HG03159 (cell line): ENCODE data around the gene MED26.
"Not testable (repeated sequence)": the region's sequence is repeated elsewhere in the genome, so short reads cannot be mapped to it uniquely, and the experiment has no call there.

Experiments
- ATAC-seq: cut with Tn5 transposase; IDR thresholded peaks from one replicate; pipeline ENCODE4 v1.9.1; 2021; ENCODE audit warnings: mild to moderate bottlenecking, moderate library complexity; ENCODE audit not compliant: unreplicated experiment

Gene MED26

GRCh38 chr19:16576690-16577530, 51.1 kb downstream of the MED26 start:
- ATAC-seq = no peak

- ATAC-seq = no peak
Observed at GRCh38 chr19:16575861-16576689, 51.9 kb downstream of the MED26 start.

- ATAC-seq = no peak
Observed at GRCh38 chr19:16575282-16575681, 52.7 kb downstream of the MED26 start.

GRCh38 chr19:16573925-16574324, 54.1 kb downstream of the MED26 start:
- no peak for ATAC-seq

- ATAC-seq = no peak
Observed at GRCh38 chr19:16573296-16573695, 54.7 kb downstream of the MED26 start.

- ATAC-seq = peak; percentile 70
Observed at GRCh38 chr19:16572332-16573211, 55.4 kb downstream of the MED26 start, which contains the start of gene SLC35E1. Gene SLC35E1 (minus strand): TSS chr19:16572415. CDS start chr19:16572364, 51 bp downstream.

- peak; percentile 34 for ATAC-seq
Observed at GRCh38 chr19:16571822-16572331, 56.1 kb downstream of the MED26 start.

GRCh38 chr19:16571283-16571682, 56.7 kb downstream of the MED26 start:
- no peak for ATAC-seq

- ATAC-seq = no peak
Observed at GRCh38 chr19:16569609-16570320, 58.2 kb downstream of the MED26 start.

GRCh38 chr19:16566702-16567101, 61.3 kb downstream of the MED26 start:
- ATAC-seq = no peak

- no peak for ATAC-seq
Observed at GRCh38 chr19:16566161-16566560, 61.8 kb downstream of the MED26 start.

GRCh38 chr19:16564842-16565241, 63.2 kb downstream of the MED26 start:
- no peak for ATAC-seq

GRCh38 chr19:16562608-16563025, 65.4 kb downstream of the MED26 start:
- ATAC-seq = no peak

- no peak for ATAC-seq
Observed at GRCh38 chr19:16561382-16561781, 66.6 kb downstream of the MED26 start.

GRCh38 chr19:16559780-16560276, 68.2 kb downstream of the MED26 start:
- no peak for ATAC-seq

- no peak for ATAC-seq
Observed at GRCh38 chr19:16554776-16555175, 73.2 kb downstream of the MED26 start.

- not testable (repeated sequence) for ATAC-seq
Observed at GRCh38 chr19:16551902-16552301, 76.1 kb downstream of the MED26 start.

GRCh38 chr19:16548956-16549355, 79.0 kb downstream of the MED26 start:
- no peak for ATAC-seq

GRCh38 chr19:16544473-16545231, 83.4 kb downstream of the MED26 start:
- ATAC-seq = no peak
